Neural cell (in vitro differentiated cells): Measurements from ENCODE around the gene PCSK4. TPM values are rescaled to one million over a fixed set of nuclear protein-coding genes. Genes with fewer than 3 reads are reported as not detected.

Source experiments
- H2AFZ ChIP-seq: fragments of 200-600, 300-800 bp; sonication (generic), shearing (Covaris generic); 2 replicates; pipeline ENCODE4 v1.6.0; 2014; ENCODE audit warnings: low read depth, mild to moderate bottlenecking, antibody characterized with exemption, low read length, moderate library complexity
- H3F3A ChIP-seq: fragments of 200-600 bp; shearing (Covaris generic); 2 replicates; pipeline ENCODE4 v1.6.1; 2016; ENCODE audit warnings: mild to moderate bottlenecking, moderate library complexity, mixed read lengths, antibody characterized with exemption, low read length; ENCODE audit not compliant: insufficient read depth, poor library complexity, severe bottlenecking
- H3K27ac ChIP-seq: fragments of 200-600, 300-800 bp; sonication (generic), shearing (Covaris generic); 2 replicates; pipeline ENCODE4 v1.5.1; 2014; ENCODE audit warnings: mild to moderate bottlenecking, low read length, moderate library complexity
- H3K27me3 ChIP-seq: fragments of 300-800, 200-600 bp; sonication (generic), shearing (Covaris generic); 2 replicates; pipeline ENCODE4 v1.6.0; 2014; ENCODE audit warnings: mild to moderate bottlenecking, low read depth, low read length, moderate library complexity; ENCODE audit not compliant: insufficient read depth
- H3K36me3 ChIP-seq: fragments of 300-800, 200-600 bp; sonication (generic), shearing (Covaris generic); 2 replicates; pipeline ENCODE4 v1.5.1; 2014; ENCODE audit warnings: mild to moderate bottlenecking, antibody characterized with exemption, low read length, moderate library complexity; ENCODE audit not compliant: insufficient read depth
- H3K4me2 ChIP-seq: fragments of 300-800, 200-600 bp; sonication (generic), shearing (Covaris generic); 2 replicates; pipeline ENCODE4 v1.6.0; 2014; ENCODE audit warnings: mild to moderate bottlenecking, low read length
- H3K4me3 ChIP-seq: fragments of 300-800, 200-600 bp; sonication (generic), shearing (Covaris generic); 2 replicates; pipeline ENCODE4 v1.5.1; 2014; ENCODE audit warnings: mild to moderate bottlenecking, low read length, moderate library complexity
- H3K79me2 ChIP-seq: fragments of 200-600 bp; shearing (Covaris generic); replicated peaks from 2 replicates; pipeline ENCODE4 v1.6.0; 2014; ENCODE audit warnings: mild to moderate bottlenecking, low read length, moderate library complexity; ENCODE audit not compliant: insufficient read depth
- H3K9ac ChIP-seq: fragments of 300-800, 200-600 bp; sonication (generic), shearing (Covaris generic); 2 replicates; pipeline ENCODE4 v1.6.1; 2016; ENCODE audit warnings: mild to moderate bottlenecking, low read length, mixed read lengths
- H3K9me2 ChIP-seq: fragments of 200-600 bp; shearing (Covaris generic); 2 replicates; pipeline ENCODE4 v1.6.1; 2016; ENCODE audit warnings: mild to moderate bottlenecking, low read length, mixed read lengths; ENCODE audit not compliant: insufficient read depth
- H3K9me3 ChIP-seq: fragments of 200-600, 300-800 bp; sonication (generic), shearing (Covaris generic); 2 replicates; pipeline ENCODE4 v1.6.1; 2016; ENCODE audit warnings: mild to moderate bottlenecking, mixed run types, low read length, moderate library complexity, mixed read lengths
- H4K20me1 ChIP-seq: fragments of 200-600 bp; shearing (Covaris generic); 2 replicates; pipeline ENCODE4 v1.6.1; 2016; ENCODE audit warnings: mild to moderate bottlenecking, mixed run types; ENCODE audit not compliant: insufficient read depth
- CTCF ChIP-seq: fragments of 450-650 bp; IDR thresholded peaks from 2 replicates; pipeline ENCODE4 v1.5.1; 2014; ENCODE audit warnings: antibody characterized with exemption, mild to moderate bottlenecking, moderate library complexity; ENCODE audit not compliant: poor library complexity, severe bottlenecking
- EP300 ChIP-seq: fragments of 450-650 bp; conservative IDR thresholded peaks from 2 replicates; pipeline ENCODE4 v1.6.1; 2014; ENCODE audit warnings: antibody characterized with exemption, mild to moderate bottlenecking, moderate library complexity; ENCODE audit not compliant: poor library complexity, severe bottlenecking
- EZH2 ChIP-seq: fragments of 200-600, 300-800 bp; shearing (Covaris generic), sonication (generic); IDR thresholded peaks from 2 replicates; pipeline ENCODE4 v1.6.1; 2014; ENCODE audit warnings: antibody characterized with exemption, low read length, borderline replicate concordance, mild to moderate bottlenecking; ENCODE audit not compliant: insufficient read depth, poor library complexity, severe bottlenecking
- MXI1 ChIP-seq: fragments of 450-650 bp; conservative IDR thresholded peaks from 2 replicates; pipeline ENCODE4 v1.6.1; 2014; ENCODE audit warnings: antibody characterized with exemption, mild to moderate bottlenecking; ENCODE audit not compliant: poor library complexity, severe bottlenecking
- POLR2AphosphoS5 ChIP-seq: IDR thresholded peaks from 2 replicates; pipeline ENCODE4 v1.6.1; 2012
- RAD21 ChIP-seq: fragments of 450-650 bp; conservative IDR thresholded peaks from 2 replicates; pipeline ENCODE4 v1.6.1; 2014; ENCODE audit warnings: antibody characterized with exemption, mild to moderate bottlenecking, moderate library complexity
- REST ChIP-seq: IDR thresholded peaks from 2 replicates; pipeline ENCODE4 v1.6.1; 2012; ENCODE audit warnings: borderline replicate concordance
- SMC3 ChIP-seq: fragments of 450-650 bp; conservative IDR thresholded peaks from 2 replicates; pipeline ENCODE4 v1.6.1; 2014; ENCODE audit warnings: antibody characterized with exemption, mild to moderate bottlenecking, moderate library complexity; ENCODE audit not compliant: poor library complexity
- TAF1 ChIP-seq: IDR thresholded peaks from 2 replicates; pipeline ENCODE4 v1.6.1; 2012; ENCODE audit warnings: low read depth
- polyA plus RNA-seq: library from polyadenylated mRNA; depleted of rRNA; stranded (reverse); fragments of >200 nt; gene quantifications from 2 replicates; pipeline ENCODE4 v1.2.3, GENCODE V29; 2014

Gene PCSK4
- polyA plus RNA-seq, 1 donor from 2014 or later, result 11.8 TPM

- Histone ChIP-seq H3K9ac (no peak overlapping the region), H3K79me2 (no peaks in the 10 kb centered on the region), H3K27me3 (peaks cover 22% of the 10 kb centered on the region)
Observed at GRCh38 chr19:1514295-1514661, 24.1 kb upstream of the PCSK4 start.

GRCh38 chr19:1513499-1514294 lies 23.5 kb upstream of the PCSK4 start:
- no peaks in the 10 kb centered on the region for H3K9me2 ChIP-seq
- H3F3A ChIP-seq, result no peaks in the 10 kb centered on the region
- H3K4me3 ChIP-seq, result no peak overlapping the region
- TF ChIP-seq EP300 (no peak), TAF1 (no peak), REST (no peak), EZH2 (no peak), POLR2AphosphoS5 (no peak), CTCF (no peak), RAD21 (no peak), MXI1 (no peak), SMC3 (no peak)
- no peaks in the 10 kb centered on the region for H3K9me3 ChIP-seq
- H4K20me1 ChIP-seq, result no peaks in the 10 kb centered on the region
- H3K36me3 ChIP-seq, result no peaks in the 10 kb centered on the region
- H3K4me2 ChIP-seq, result no peak overlapping the region
- H3K27me3 ChIP-seq, result peaks cover 22% of the 10 kb centered on the region
- H3K27ac ChIP-seq, result no peak overlapping the region
- no peak overlapping the region for H2AFZ ChIP-seq
- H3K9ac ChIP-seq, result no peak overlapping the region
- H3K79me2 ChIP-seq, result no peaks in the 10 kb centered on the region

More at GRCh38 chr19:1514295-1514661, 24.1 kb upstream of the PCSK4 start:
- Histone ChIP-seq H3F3A (no peaks in the 10 kb centered on the region), H3K36me3 (no peaks in the 10 kb centered on the region), H3K27ac (no peak overlapping the region), H3K4me3 (no peak overlapping the region), H2AFZ (no peak overlapping the region), H3K9me2 (no peaks in the 10 kb centered on the region), H4K20me1 (no peaks in the 10 kb centered on the region), H3K9me3 (no peaks in the 10 kb centered on the region), H3K4me2 (no peak overlapping the region)
- TF ChIP-seq REST, result no peak
- TF ChIP-seq EZH2, result no peak
- TF ChIP-seq RAD21, result no peak
- no peak for TF ChIP-seq POLR2AphosphoS5
